B cell (primary cell): Measurements from ENCODE around the gene BUD13. TPM values are rescaled to one million over a fixed set of nuclear protein-coding genes. Genes with fewer than 3 reads are reported as not detected.
A peak's percentile ranks its signal among the peaks of the same experiment; 100 is the strongest.

Experiments
- ATAC-seq: fragments of 200-7000 bp; cut with Tn5 transposase; one replicate; pipeline ENCODE4 v1.10.0; 2021; ENCODE audit warnings: low read depth, mild to moderate bottlenecking, moderate number of reproducible peaks, moderate library complexity
- CTCF ChIA-PET: fragments of 350-600 bp; sonication (Branson Sonifier 250); formaldehyde crosslinking; loops from one replicate; lab custom pipeline; 2021; ENCODE audit warnings: antibody characterized with exemption, inconsistent platforms; lab: Charles Lee
- POLR2A ChIA-PET: fragments of 350-600 bp; sonication (Branson Sonifier 250); formaldehyde crosslinking; loops from one replicate; lab custom pipeline; 2021; ENCODE audit warnings: antibody characterized with exemption; lab: Charles Lee
- DNase-seq: peaks from one replicate; pipeline ENCODE4 v3.0.0; 2013
- H2AFZ ChIP-seq: 2 replicates; pipeline ENCODE4 v1.6.1; 2012; ENCODE audit warnings: mild to moderate bottlenecking, low read depth, low read length; ENCODE audit not compliant: insufficient read depth, poor library complexity, severe bottlenecking
- H3K27ac ChIP-seq, 2 donors: 1 replicate in 1 of 2; 2 replicates in 1 of 2; pipeline ENCODE4 v1.5.1; 2012 to 2013; ENCODE audit warnings: low read length in 2 of 2, mild to moderate bottlenecking in 2 of 2, moderate library complexity in 1 of 2
- H3K27me3 ChIP-seq, 4 experiments: fragments of 200-600 bp in 1 of 4; sonication (generic) in 1 of 4; replicated peaks in 1 of 4; 1 replicate in 2 of 4; 2 replicates in 2 of 4; pipeline versions ENCODE4 v1.6.1 to v1.7.0; 2013 to 2016; ENCODE audit warnings: low read length in 3 of 4, mild to moderate bottlenecking in 2 of 4, mixed read lengths in 1 of 4, moderate library complexity in 1 of 4; ENCODE audit not compliant: insufficient read depth in 4 of 4, control insufficient read depth in 3 of 4; ENCODE audit errors: control extremely low read depth in 1 of 4
- H3K36me3 ChIP-seq, 2 experiments: replicated peaks in 1 of 2; 1 replicate in 1 of 2; 2 replicates in 1 of 2; pipeline versions ENCODE4 v1.6.1 to v1.7.1; 2013; ENCODE audit warnings: low read length in 1 of 2; ENCODE audit not compliant: insufficient read depth in 2 of 2, control insufficient read depth in 1 of 2; ENCODE audit errors: control extremely low read depth in 1 of 2, extremely low read depth in 1 of 2
- H3K4me1 ChIP-seq, 2 donors: fragments of 200-600 bp in 1 of 2; sonication (generic) in 1 of 2; 1 replicate in 1 of 2; 2 replicates in 1 of 2; pipeline versions ENCODE4 v1.5.1 to v1.6.1; 2013 to 2017; ENCODE audit warnings: low read length in 2 of 2; ENCODE audit not compliant: control insufficient read depth in 2 of 2, insufficient read depth in 2 of 2
- H3K4me2 ChIP-seq: replicated peaks from 2 replicates; pipeline ENCODE3; 2012; ENCODE audit warnings: mild to moderate bottlenecking, low read depth, low read length; ENCODE audit not compliant: poor library complexity, severe bottlenecking
- H3K4me3 ChIP-seq, 5 experiments: fragments of 200-600 bp in 1 of 5; sonication (generic) in 1 of 5; 1 replicate in 3 of 5; 2 replicates in 2 of 5; pipeline versions ENCODE4 v1.5.1 to v1.7.0; 2011 to 2016; ENCODE audit warnings: low read length in 4 of 5, mild to moderate bottlenecking in 4 of 5, low read depth in 2 of 5, control low read depth in 1 of 5, moderate library complexity in 1 of 5; ENCODE audit not compliant: insufficient read depth in 1 of 5; ENCODE audit errors: control extremely low read depth in 1 of 5, extremely low read depth in 1 of 5
- H3K79me2 ChIP-seq: fragments of 200-600 bp; sonication (generic); one replicate; pipeline ENCODE4 v1.6.0; 2016; ENCODE audit warnings: low read length; ENCODE audit not compliant: control insufficient read depth, insufficient read depth
- H3K9ac ChIP-seq: fragments of 200-600 bp; sonication (generic); 2 replicates; pipeline ENCODE4 v1.6.1; 2017; ENCODE audit warnings: mild to moderate bottlenecking, low read length, moderate library complexity
- H3K9me3 ChIP-seq, 3 donors: one replicate each; pipeline versions ENCODE4 v1.6.1 to v1.7.1; 2013; ENCODE audit warnings: low read length in 2 of 3; ENCODE audit not compliant: control insufficient read depth in 2 of 3, insufficient read depth in 1 of 3; ENCODE audit errors: control extremely low read depth in 1 of 3
- H4K20me1 ChIP-seq: 2 replicates; pipeline ENCODE4 v1.6.0; 2012; ENCODE audit warnings: mild to moderate bottlenecking, low read length; ENCODE audit not compliant: insufficient read depth, control insufficient read depth, poor library complexity, severe bottlenecking
- H3K27ac Mint-ChIP-seq: one replicate; pipeline ENCODE4 v1.8.0; 2021; ENCODE audit warnings: mixed read lengths
- H3K27me3 Mint-ChIP-seq: one replicate; pipeline ENCODE4 v1.8.0; 2021; ENCODE audit warnings: mixed read lengths
- H3K4me1 Mint-ChIP-seq: one replicate; pipeline ENCODE4 v1.8.0; 2021; ENCODE audit warnings: mixed read lengths
- H3K4me3 Mint-ChIP-seq: one replicate; pipeline ENCODE4 v1.8.0; 2021; ENCODE audit warnings: mixed read lengths
- H3K9me3 Mint-ChIP-seq: one replicate; pipeline ENCODE4 v1.8.0; 2022; ENCODE audit warnings: mixed read lengths; ENCODE audit not compliant: insufficient read depth
- EZH2 ChIP-seq: IDR thresholded peaks from 2 replicates; pipeline ENCODE4 v1.6.1; 2012; ENCODE audit warnings: borderline replicate concordance, low read depth, mild to moderate bottlenecking, moderate library complexity, low read length; ENCODE audit not compliant: insufficient read depth, poor library complexity, severe bottlenecking
- WGBS: methylation state at CpG from one replicate; pipeline ENCODE4 v1.1.5; 2013; ENCODE audit warnings: missing lambda C conversion rate; ENCODE audit not compliant: insufficient coverage; 5-methylcytosine and 5-hydroxymethylcytosine counted together
- intact Hi-C: fragments of 100-400 bp; cut with micrococcal nuclease; formaldehyde crosslinking; loops from one replicate; pipeline ENCODE4 v1.10.0; 2022
- polyA minus RNA-seq: library from RNA; depleted of rRNA, polyadenylated mRNA; stranded (reverse); fragments of >200 nt; gene quantifications from 2 replicates; pipeline ENCODE4 v1.2.3, GENCODE V29; 2012
- polyA plus RNA-seq: library from polyadenylated mRNA; depleted of rRNA; stranded (reverse); fragments of >200 nt; gene quantifications from 2 replicates; pipeline ENCODE4 v1.2.3, GENCODE V29; 2012
- total RNA-seq, 2 donors: library from RNA; stranded (reverse); fragments of 120-200 nt in 1 of 2; gene quantifications; 1 replicate in 1 of 2; 2 replicates in 1 of 2; pipeline versions ENCODE4 v1.2.3 to v1.2.4, GENCODE V29; 2013 to 2022
- TF ChIP-seq, protein P1 (sequence below): fragments of 200-600 bp; IDR thresholded peaks from one replicate; pipeline ENCODE4 v1.8.0; 2022; ENCODE audit warnings: antibody characterized with exemption, mild to moderate bottlenecking

BUD13 gene
- 24.2 and 24.8 TPM in 2 replicates for total RNA-seq
- 25.1 TPM for total RNA-seq (2013)
- 11.8 and 14.1 TPM in 2 replicates for polyA plus RNA-seq
- 12.3 and 12.8 TPM in 2 replicates for polyA minus RNA-seq

DNA sequence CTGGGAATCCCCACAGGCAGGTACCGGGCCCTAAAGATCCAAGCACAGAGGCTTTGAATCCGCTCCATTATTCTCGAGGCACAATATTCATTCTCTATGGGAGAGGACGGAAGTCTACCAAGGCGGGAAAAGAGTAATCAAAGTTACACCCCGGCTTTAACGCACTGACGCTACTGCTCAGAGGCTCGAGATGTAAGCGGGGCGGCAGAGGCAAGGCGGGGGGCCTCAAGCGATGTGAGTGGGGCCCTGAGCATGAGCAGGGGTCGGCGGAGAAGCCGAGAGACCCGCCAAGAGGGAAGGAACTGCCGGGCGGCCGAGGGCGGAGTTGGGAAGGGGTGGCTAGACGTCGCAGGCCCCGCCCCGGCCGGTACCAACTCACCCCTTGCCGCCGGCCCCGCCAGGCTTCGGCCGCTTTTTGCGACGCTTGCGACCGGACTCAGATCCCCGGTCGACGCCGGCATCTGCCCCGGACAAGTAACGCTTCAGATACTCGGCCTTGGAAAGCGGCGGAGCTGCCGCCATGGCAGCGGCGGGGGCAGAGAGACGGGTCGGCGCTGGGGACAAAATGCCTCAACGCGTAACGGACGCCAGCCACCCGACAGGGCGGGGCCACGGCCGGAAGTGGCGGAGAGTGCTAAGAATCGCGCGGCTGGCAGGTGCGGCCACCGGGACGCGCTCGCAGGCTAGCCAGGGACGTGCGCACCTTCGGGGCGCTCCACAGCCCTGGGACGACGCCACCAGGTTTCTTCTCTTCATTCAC lies at the start of gene BUD13:
TSS of gene BUD13 (minus strand) at position 545 of the 760 bp plus-strand sequence. CDS start at position 522, 23 bp downstream.
- ChIA-PET POLR2A (interaction anchor here (1.0 to 3.5 kb wide), 5 partner anchors 15 to 406 kb away, joined by 3 to 11 read pairs (median 3); partner anchors contain the start of genes PAFAH1B2, SIDT2 and ZPR1), CTCF (interaction anchor here (1.0 to 1.2 kb wide), 2 partner anchors 15 to 63 kb away, joined by 4 read pairs; no protein-coding TSS in a partner anchor)
- Histone ChIP-seq H3K36me3 (peaks cover 3 to 18% of the 10 kb centered on the region in 2 experiments), H3K4me2 (peak within 1 kb of the TSS; percentile 90), H3K4me3 (peak within 1 kb of the TSS; percentile 71 to 99 (median 95)), H3K9ac (peak within 1 kb of the TSS; percentile 99), H3K27ac (peak within 1 kb of the TSS; percentile 85 to 96), H3K27me3 (no peaks in the 10 kb centered on the region), H4K20me1 (peaks cover 4% of the 10 kb centered on the region), H2AFZ (peak within 1 kb of the TSS; percentile 100), H3K79me2 (peaks cover 30% of the 10 kb centered on the region), H3K9me3 (no peaks in the 10 kb centered on the region), H3K4me1 (peaks cover 23 to 28% of the 10 kb centered on the region in 2 donors)
- DNase-seq (peak; percentile 96), ATAC-seq (peak; percentile 89)
- H3K9me3 Mint-ChIP-seq, result no peaks in the 10 kb centered on the region
- intact Hi-C loops, result loop anchor here (1.0 to 5.0 kb wide), 7 partner anchors 16 to 556 kb away; partner anchors contain the start of genes SIK3 and ZPR1
- WGBS, result under 1% methylated on average over 68 of the region's 73 CpGs
- H3K4me1 Mint-ChIP-seq, result peaks cover 34% of the 10 kb centered on the region
- TF ChIP-seq, protein P1, sequence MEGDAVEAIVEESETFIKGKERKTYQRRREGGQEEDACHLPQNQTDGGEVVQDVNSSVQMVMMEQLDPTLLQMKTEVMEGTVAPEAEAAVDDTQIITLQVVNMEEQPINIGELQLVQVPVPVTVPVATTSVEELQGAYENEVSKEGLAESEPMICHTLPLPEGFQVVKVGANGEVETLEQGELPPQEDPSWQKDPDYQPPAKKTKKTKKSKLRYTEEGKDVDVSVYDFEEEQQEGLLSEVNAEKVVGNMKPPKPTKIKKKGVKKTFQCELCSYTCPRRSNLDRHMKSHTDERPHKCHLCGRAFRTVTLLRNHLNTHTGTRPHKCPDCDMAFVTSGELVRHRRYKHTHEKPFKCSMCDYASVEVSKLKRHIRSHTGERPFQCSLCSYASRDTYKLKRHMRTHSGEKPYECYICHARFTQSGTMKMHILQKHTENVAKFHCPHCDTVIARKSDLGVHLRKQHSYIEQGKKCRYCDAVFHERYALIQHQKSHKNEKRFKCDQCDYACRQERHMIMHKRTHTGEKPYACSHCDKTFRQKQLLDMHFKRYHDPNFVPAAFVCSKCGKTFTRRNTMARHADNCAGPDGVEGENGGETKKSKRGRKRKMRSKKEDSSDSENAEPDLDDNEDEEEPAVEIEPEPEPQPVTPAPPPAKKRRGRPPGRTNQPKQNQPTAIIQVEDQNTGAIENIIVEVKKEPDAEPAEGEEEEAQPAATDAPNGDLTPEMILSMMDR, result no peak
- TF ChIP-seq EZH2, result no peak
- peak within 1 kb of the TSS; percentile 93 for H3K27ac Mint-ChIP-seq
- peak within 1 kb of the TSS; percentile 93 for H3K4me3 Mint-ChIP-seq
- no peaks in the 10 kb centered on the region for H3K27me3 Mint-ChIP-seq

- no peak overlapping the region for H3K27ac ChIP-seq
- H3K27me3 ChIP-seq, result peaks cover 0 to 2% (median 0%) of the 10 kb centered on the region in 4 experiments
- H3K4me3 Mint-ChIP-seq, result no peak overlapping the region
- H3K79me2 ChIP-seq, result no peaks in the 10 kb centered on the region
- H3K4me2 ChIP-seq, result no peak overlapping the region
- no peak overlapping the region for H2AFZ ChIP-seq
- 90% methylated on average over 5 of the region's 5 CpGs for WGBS
- POLR2A ChIA-PET, result no interaction called here
- H3K9me3 ChIP-seq, result no peaks in the 10 kb centered on the region
- TF ChIP-seq, protein P1, result no peak
- no peaks in the 10 kb centered on the region for H3K9me3 Mint-ChIP-seq
- H3K4me3 ChIP-seq, result no peak overlapping the region
- H3K4me1 ChIP-seq, result no peaks in the 10 kb centered on the region
- no peak for DNase-seq
- H3K27me3 Mint-ChIP-seq, result no peaks in the 10 kb centered on the region
- H3K27ac Mint-ChIP-seq, result no peak overlapping the region
- no peaks in the 10 kb centered on the region for H3K4me1 Mint-ChIP-seq
- no peak for ATAC-seq
- no peaks in the 10 kb centered on the region for H4K20me1 ChIP-seq
- H3K36me3 ChIP-seq, result no peaks in the 10 kb centered on the region
- CTCF ChIA-PET, result no interaction called here
- intact Hi-C loops, result no loop called here
- H3K9ac ChIP-seq, result no peak overlapping the region
Observed at GRCh38 chr11:116822575-116822974, 49.8 kb upstream of the BUD13 start.
